ENCODE measurements around the gene COL12A1.

The COL12A1 gene

DNA sequence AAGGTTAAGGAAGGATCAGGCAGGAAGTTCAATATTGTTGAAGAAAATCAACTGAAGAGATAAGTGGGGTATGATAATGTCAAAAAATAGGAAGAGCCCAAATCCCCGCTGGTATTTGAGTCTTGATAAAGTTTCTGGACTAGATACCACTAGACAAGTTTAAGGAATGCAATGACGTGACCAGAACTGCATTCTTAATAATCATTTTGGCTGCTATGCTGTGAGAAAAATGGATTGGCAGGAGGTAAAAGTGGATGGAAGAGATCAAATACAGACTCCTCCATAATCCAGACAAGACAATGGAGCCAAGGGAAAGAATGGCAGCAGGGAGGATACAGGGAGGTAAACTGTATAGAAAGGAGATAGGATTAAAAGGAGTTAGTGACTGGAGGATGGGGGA, 128.2 kb downstream of the COL12A1 start:
- FAIRE-seq (no peak), DNase-seq (ENCODE audit: extremely low spot score, insufficient read length, low read depth) (no peak)

GRCh38 chr6:75076009-75076408, 129.8 kb downstream of the COL12A1 start:
- no peak for DNase-seq (ENCODE audit: extremely low spot score, insufficient read length, low read depth)
- FAIRE-seq: no peak

- no peak for FAIRE-seq
- no peak for DNase-seq (ENCODE audit: extremely low spot score, insufficient read length, low read depth)
Measured at GRCh38 chr6:75070244-75070643, 135.6 kb downstream of the COL12A1 start.

DNA sequence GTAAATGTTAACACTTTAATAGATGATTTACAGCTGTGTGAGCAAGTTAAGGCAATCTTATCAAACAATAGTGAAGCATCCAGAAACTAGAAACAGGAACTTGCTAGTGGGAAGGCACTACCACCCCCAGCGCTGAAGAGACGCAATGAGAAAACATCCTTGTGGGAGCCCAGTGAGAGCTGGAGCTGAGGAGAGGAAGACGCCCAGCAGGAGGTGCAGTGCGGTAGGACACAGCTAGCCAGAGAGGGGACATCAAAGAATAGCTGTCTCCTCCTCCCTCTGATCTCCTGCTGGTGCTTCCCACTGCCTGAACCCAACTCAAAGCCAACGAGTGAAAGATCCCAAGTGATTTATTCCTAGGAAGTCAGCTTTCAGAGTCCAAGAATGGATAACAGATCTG, 140.3 kb downstream of the COL12A1 start:
- no peak for FAIRE-seq
- DNase-seq (ENCODE audit: extremely low spot score, insufficient read length, low read depth): no peak

DNA sequence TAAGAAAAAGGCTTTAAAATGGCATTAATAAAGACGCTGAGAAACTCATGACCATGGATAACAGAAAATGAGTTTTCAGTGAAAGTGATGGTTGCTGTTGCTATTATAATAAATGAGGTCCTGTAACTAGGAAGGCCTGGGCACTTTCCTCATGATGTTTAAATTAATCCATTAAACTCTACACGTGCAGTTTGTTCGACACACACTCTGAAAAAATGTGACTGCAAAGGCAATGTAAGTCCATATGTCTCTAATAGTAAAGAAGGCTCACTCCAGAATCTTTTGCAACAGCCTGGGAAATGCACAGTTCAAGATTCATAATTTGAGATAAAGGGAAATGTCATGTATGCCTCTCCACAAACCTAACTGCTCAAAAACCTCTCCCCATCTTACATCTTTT, 153.4 kb downstream of the COL12A1 start:
- DNase-seq (ENCODE audit: extremely low spot score, insufficient read length, low read depth) (no peak), FAIRE-seq (no peak)

DNA sequence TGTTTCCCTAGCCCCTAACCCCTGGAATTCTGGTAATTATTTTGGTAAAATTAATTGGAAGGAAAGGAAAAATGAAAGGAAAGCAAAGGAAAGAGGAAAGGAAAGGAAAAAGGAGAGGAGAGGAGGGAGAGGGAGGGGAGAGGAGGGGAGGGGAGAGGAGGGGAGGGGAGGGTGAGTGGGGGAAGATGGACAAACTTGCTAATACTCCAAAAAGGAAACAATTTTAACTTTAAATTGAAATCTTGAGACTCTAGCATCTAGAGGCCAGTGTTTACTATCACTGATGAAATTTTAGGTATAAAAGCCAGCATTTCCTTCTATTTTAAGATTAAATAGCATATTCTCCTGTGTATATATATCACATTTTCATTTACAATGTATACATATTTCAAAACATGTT, 156.5 kb downstream of the COL12A1 start:
- FAIRE-seq (no peak), DNase-seq (ENCODE audit: extremely low spot score, insufficient read length, low read depth) (no peak)

DNA sequence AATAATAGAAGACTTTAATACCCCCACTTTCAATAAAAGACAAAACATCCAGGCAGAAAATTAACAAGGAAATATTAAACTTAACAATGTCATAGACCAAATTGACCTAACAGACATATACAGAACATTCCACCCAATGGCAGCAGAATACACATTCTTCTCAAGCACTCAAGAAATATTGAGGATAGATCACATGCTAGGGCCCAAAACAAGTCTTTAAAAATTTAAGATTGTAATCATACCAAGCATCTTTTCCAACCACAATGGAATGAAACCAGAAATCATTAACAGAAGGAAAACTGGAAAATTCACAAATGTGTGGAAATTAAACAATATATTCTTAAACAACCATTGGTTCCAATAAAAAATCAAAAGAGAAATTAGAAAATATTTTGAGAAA, 161.0 kb downstream of the COL12A1 start:
- no peak for DNase-seq (ENCODE audit: extremely low spot score, insufficient read length, low read depth)
- no peak for FAIRE-seq

GRCh38 chr6:75041381-75041780, 164.5 kb downstream of the COL12A1 start:
- no peak for DNase-seq (ENCODE audit: extremely low spot score, insufficient read length, low read depth)

More at GRCh38 chr6:75041381-75041780, 164.5 kb downstream of the COL12A1 start:
- FAIRE-seq: no peak
